ENCODE results near the gene RRP1B. TPM values are rescaled to one million over a fixed set of nuclear protein-coding genes. Genes with fewer than 3 reads are reported as not detected.

RRP1B gene
- total RNA-seq, 2 donors from 2014 or later: 11.0 to 22.1 TPM

DNA sequence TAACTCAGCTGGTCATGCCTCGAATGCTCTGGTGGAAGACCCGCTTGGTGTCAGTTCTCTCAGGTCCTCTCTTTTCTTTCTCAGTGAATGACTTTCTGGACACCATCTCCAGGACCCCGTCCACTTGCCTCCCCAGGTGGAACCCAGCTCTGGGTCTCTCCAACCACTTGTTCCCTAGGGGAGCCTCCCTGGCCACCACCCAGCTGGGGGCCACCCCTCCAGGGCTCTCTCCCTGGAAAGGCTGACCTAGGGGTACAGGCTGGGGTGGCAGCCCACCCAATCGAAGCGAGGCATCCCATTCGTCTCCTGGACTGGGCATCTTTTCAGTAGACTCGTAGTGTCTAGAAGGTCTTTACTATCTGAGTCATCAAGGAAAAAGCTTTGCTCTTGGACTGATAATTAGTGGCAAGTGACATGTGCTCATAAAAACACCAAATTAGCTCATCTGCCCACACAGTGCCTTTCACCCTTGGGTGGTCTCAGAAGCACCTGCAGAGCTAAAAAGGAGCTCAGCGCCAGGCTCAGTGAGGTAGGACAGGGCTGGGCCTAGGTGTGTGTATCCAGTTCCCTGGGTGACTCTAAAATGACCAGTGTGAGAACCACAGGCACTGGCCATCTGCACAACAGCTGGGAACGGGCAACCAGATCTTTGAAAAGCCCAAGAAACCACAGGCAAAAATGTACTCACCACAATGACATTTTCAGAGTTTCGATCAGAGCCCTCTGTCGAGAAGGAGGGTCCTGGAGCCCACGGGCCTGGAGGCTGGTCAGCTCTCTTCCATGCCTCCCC lies 57.2 kb downstream of the RRP1B start:
- no peak for TF ChIP-seq CTCF (IDR thresholded peaks at IDR 0.05)
- DNase-seq: no peak
- Histone ChIP-seq H3K36me3 (no peaks in the 10 kb centered on the region), H3K9ac (ENCODE audit: low read depth in 2 of 2, low read length in 2 of 2) (peak overlapping the region in 1 of 2 donors; percentile 34), H3K9me3 (no peaks in the 10 kb centered on the region), H3K4me1 (peaks cover 10% of the 10 kb centered on the region), H3K27ac (no peak overlapping the region), H3K4me3 (no peak overlapping the region), H3K27me3 (no peaks in the 10 kb centered on the region)
- intact Hi-C loops (cut with DNase I): no loop called here

GRCh38 chr21:43717166-43717853 lies 58.0 kb downstream of the RRP1B start:
- Histone ChIP-seq H3K4me3 (no peak overlapping the region), H3K27ac (no peak overlapping the region), H3K9me3 (no peaks in the 10 kb centered on the region), H3K36me3 (no peaks in the 10 kb centered on the region), H3K4me1 (peaks cover 17% of the 10 kb centered on the region), H3K9ac (ENCODE audit: low read depth in 2 of 2, low read length in 2 of 2) (no peak overlapping the region), H3K27me3 (no peaks in the 10 kb centered on the region)
- TF ChIP-seq CTCF (IDR thresholded peaks at IDR 0.05): no peak
- no peak for DNase-seq
- intact Hi-C loops (cut with DNase I): no loop called here

DNA sequence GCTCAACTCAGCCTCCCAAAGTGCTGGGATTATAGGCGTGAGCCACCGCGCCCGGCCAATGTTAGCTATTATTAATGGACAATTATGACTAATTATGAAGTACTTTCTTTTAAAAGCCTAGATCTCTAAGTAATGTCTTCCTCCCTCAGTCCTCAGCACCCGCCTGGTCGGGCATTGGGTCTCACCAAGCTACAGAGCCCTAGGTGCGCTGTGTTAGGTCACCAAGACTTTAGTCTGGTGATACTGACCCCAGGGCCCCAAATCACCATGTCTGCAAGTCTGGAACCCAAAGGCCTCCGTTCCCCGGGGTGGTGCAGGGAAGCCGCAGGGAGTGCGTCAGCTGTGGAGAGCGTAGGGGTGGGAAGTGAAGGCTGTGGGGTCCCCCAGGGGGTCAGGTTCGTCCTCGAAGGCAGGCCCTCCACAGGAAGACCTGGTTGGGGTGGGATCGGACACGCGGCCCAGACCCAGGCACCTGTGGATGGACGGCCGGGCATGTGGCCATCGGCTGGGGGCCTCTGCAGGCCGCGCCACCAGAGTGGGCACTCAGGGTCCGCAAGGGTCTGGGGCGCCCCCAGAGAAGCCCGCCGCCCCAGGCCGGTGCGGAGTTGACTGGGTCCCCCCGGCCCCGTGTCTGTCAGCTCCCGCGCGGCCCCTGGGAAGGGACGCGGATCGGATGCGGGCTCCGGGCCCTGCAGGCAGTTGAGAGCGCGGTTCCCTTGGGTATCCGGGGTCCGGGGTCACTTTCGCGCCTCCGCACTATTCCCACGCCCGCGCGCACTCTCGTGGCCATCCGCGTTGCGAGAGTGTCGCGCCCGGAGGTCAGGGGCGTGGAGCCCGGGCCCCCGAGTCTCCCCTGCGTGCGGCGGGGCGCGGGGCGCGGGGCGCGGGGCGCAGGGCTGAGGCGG lies 58.9 kb downstream of the RRP1B start:
- Histone ChIP-seq H3K27me3 (no peaks in the 10 kb centered on the region), H3K9me3 (no peaks in the 10 kb centered on the region), H3K36me3 (no peaks in the 10 kb centered on the region), H3K4me1 (peaks cover 17% of the 10 kb centered on the region), H3K27ac (peak overlapping the region; percentile 84), H3K9ac (ENCODE audit: low read depth in 2 of 2, low read length in 2 of 2) (peak overlapping the region; percentile 77 to 100), H3K4me3 (peak overlapping the region; percentile 90)
- no peak for DNase-seq
- no peak for TF ChIP-seq CTCF (IDR thresholded peaks at IDR 0.05)
- intact Hi-C loops (cut with DNase I): no loop called here

GRCh38 chr21:43718872-43719747 lies 59.8 kb downstream of the RRP1B start, which contains the start of gene PDXK:
PDXK (plus strand) TSS chr21:43719129; CDS start chr21:43719295, 166 bp downstream.
- Histone ChIP-seq H3K9ac (ENCODE audit: low read depth in 2 of 2, low read length in 2 of 2) (peak within 1 kb of the TSS; percentile 90 to 100), H3K4me3 (peak within 1 kb of the TSS; percentile 90), H3K27ac (peak within 1 kb of the TSS; percentile 84), H3K9me3 (no peaks in the 10 kb centered on the region), H3K36me3 (no peaks in the 10 kb centered on the region), H3K4me1 (peaks cover 17% of the 10 kb centered on the region), H3K27me3 (no peaks in the 10 kb centered on the region)
- DNase-seq: peak; percentile 91
- intact Hi-C loops (cut with DNase I): no loop called here
- no peak for TF ChIP-seq CTCF (IDR thresholded peaks at IDR 0.05)
